Spleen (tissue), 7 donors: Measurements from ENCODE around the gene MPC1L.

Experiments used
- POLR2A ChIP-seq, 3 donors: fragments of 450-650 bp; IDR thresholded peaks; one replicate each; pipeline ENCODE4 v1.5.1; 2017; ENCODE audit warnings: antibody characterized with exemption in 3 of 3, mild to moderate bottlenecking in 1 of 3
- POLR2AphosphoS5 ChIP-seq, 3 donors: sonication (generic); formaldehyde crosslinking; IDR thresholded peaks; one replicate each; pipeline ENCODE4 v1.5.1; 2017; ENCODE audit warnings: antibody characterized with exemption in 3 of 3
- TF ChIP-seq, protein P1 (sequence below), 11 experiments: fragments of 200-600 bp in 7 of 11; fragments of 450-650 bp in 4 of 11; sonication (generic) in 4 of 11; IDR thresholded peaks in 8 of 11; conservative IDR thresholded peaks in 3 of 11; 1 replicate in 7 of 11; 2 replicates in 4 of 11; pipeline versions ENCODE4 v1.4.0 to v1.8.0; 2016 to 2021; ENCODE audit warnings: antibody characterized with exemption in 11 of 11, inconsistent platforms in 4 of 11, mild to moderate bottlenecking in 1 of 11
- donor health status: DM: no; HTN: no; CAD: no; lungs with moderate emphysema.
- donor health status: DM: no; HTN: no; CAD: no.
- donor health status: DM: no; HTN: no; CAD: no.

DNA sequence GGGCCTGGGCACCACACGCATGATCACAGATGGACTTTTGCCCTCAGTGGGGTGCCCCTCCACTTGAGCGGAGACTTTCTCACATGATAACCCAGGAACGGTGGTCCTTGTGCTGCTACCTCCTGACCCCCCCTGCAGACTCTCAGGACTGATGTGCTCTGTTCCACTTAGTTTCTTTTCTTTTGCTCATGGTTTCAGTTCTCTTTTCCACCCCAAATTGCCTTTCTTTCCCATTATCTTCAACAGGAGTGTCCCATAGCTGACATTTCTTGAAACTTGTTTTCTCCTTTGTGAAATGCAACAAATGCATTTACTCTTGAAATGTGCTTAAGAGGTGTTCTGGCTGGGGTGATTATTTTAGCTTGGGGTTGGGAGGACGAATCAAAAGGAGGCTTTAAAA is 9.0 kb downstream of the MPC1L start:
- TF ChIP-seq, protein P1, sequence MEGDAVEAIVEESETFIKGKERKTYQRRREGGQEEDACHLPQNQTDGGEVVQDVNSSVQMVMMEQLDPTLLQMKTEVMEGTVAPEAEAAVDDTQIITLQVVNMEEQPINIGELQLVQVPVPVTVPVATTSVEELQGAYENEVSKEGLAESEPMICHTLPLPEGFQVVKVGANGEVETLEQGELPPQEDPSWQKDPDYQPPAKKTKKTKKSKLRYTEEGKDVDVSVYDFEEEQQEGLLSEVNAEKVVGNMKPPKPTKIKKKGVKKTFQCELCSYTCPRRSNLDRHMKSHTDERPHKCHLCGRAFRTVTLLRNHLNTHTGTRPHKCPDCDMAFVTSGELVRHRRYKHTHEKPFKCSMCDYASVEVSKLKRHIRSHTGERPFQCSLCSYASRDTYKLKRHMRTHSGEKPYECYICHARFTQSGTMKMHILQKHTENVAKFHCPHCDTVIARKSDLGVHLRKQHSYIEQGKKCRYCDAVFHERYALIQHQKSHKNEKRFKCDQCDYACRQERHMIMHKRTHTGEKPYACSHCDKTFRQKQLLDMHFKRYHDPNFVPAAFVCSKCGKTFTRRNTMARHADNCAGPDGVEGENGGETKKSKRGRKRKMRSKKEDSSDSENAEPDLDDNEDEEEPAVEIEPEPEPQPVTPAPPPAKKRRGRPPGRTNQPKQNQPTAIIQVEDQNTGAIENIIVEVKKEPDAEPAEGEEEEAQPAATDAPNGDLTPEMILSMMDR (IDR thresholded peaks at IDR 0.05 in 8 of 11, conservative IDR thresholded peaks at IDR 0.05 in 3 of 11) = no peak
- no peak for TF ChIP-seq POLR2AphosphoS5 (IDR thresholded peaks at IDR 0.05)
- no peak for TF ChIP-seq POLR2A (IDR thresholded peaks at IDR 0.05)
